ENCODE measurements around the gene TBCA. TPM values are rescaled to one million over a fixed set of nuclear protein-coding genes. Genes with fewer than 3 reads are reported as not detected.
A peak's percentile ranks its signal among the peaks of the same experiment; 100 is the strongest.

The TBCA gene
- total RNA-seq (ENCODE audit: low replicate concordance): 208 and 226 TPM in 2 replicates
- long read RNA-seq, transcript TBCA-202 (4 exons, 683 nt): major isoform, 25 of 40 reads
- long read RNA-seq, partial matches to known transcripts: 6 of 40 reads
- long read RNA-seq, other reads (novel, unspliced or antisense): 6 of 40 reads

GRCh38 chr5:77775790-77776553, at the start of gene TBCA:
Gene TBCA (minus strand): TSS chr5:77776339. CDS start chr5:77776257, 82 bp downstream.
- Mint-ChIP-seq H3K9me3 (peaks cover 7% of the 10 kb centered on the region), H3K4me1 (ENCODE audit: unreplicated experiment) (peaks cover 29% of the 10 kb centered on the region), H3K27me3 (no peaks in the 10 kb centered on the region), H3K36me3 (peaks cover 14% of the 10 kb centered on the region), H3K27ac (peak within 1 kb of the TSS; percentile 95), H3K4me3 (peak within 1 kb of the TSS; percentile 93)
- peak; percentile 90 for DNase-seq (ENCODE audit: extremely low spot score, unreplicated experiment)
- TF ChIP-seq CTCF (conservative IDR thresholded peaks at IDR 0.05): peak; percentile 66

GRCh38 chr5:77824981-77825380, 48.8 kb upstream of the TBCA start:
- Mint-ChIP-seq H3K27ac (no peak overlapping the region), H3K4me1 (ENCODE audit: unreplicated experiment) (no peaks in the 10 kb centered on the region), H3K27me3 (peaks cover 29% of the 10 kb centered on the region), H3K9me3 (no peaks in the 10 kb centered on the region), H3K4me3 (no peak overlapping the region), H3K36me3 (no peaks in the 10 kb centered on the region)
- no peak for DNase-seq (ENCODE audit: extremely low spot score, unreplicated experiment)
- no peak for TF ChIP-seq CTCF (conservative IDR thresholded peaks at IDR 0.05)

GRCh38 chr5:77816686-77817085, 40.5 kb upstream of the TBCA start:
- no peak for TF ChIP-seq CTCF (conservative IDR thresholded peaks at IDR 0.05)
- no peak for DNase-seq (ENCODE audit: extremely low spot score, unreplicated experiment)
- no peaks in the 10 kb centered on the region for H3K9me3 Mint-ChIP-seq
- peaks cover 18% of the 10 kb centered on the region for H3K27me3 Mint-ChIP-seq
- H3K27ac Mint-ChIP-seq: peak overlapping the region; percentile 20
- no peak overlapping the region for H3K4me3 Mint-ChIP-seq
- no peaks in the 10 kb centered on the region for H3K36me3 Mint-ChIP-seq
- H3K4me1 Mint-ChIP-seq (ENCODE audit: unreplicated experiment): no peaks in the 10 kb centered on the region

GRCh38 chr5:77812926-77813589, 36.9 kb upstream of the TBCA start:
- H3K27me3 Mint-ChIP-seq: peaks cover 11% of the 10 kb centered on the region
- H3K27ac Mint-ChIP-seq: no peak overlapping the region
- TF ChIP-seq CTCF (conservative IDR thresholded peaks at IDR 0.05): no peak
- no peak overlapping the region for H3K4me3 Mint-ChIP-seq
- H3K36me3 Mint-ChIP-seq: no peaks in the 10 kb centered on the region
- no peaks in the 10 kb centered on the region for H3K4me1 Mint-ChIP-seq (ENCODE audit: unreplicated experiment)
- peaks cover 4% of the 10 kb centered on the region for H3K9me3 Mint-ChIP-seq
- no peak for DNase-seq (ENCODE audit: extremely low spot score, unreplicated experiment)

- H3K27me3 Mint-ChIP-seq: peaks cover 3% of the 10 kb centered on the region
- no peak overlapping the region for H3K27ac Mint-ChIP-seq
- no peak for DNase-seq (ENCODE audit: extremely low spot score, unreplicated experiment)
- H3K9me3 Mint-ChIP-seq: peaks cover 9% of the 10 kb centered on the region
- TF ChIP-seq CTCF (conservative IDR thresholded peaks at IDR 0.05): no peak
- no peak overlapping the region for H3K4me3 Mint-ChIP-seq
- no peaks in the 10 kb centered on the region for H3K4me1 Mint-ChIP-seq (ENCODE audit: unreplicated experiment)
- H3K36me3 Mint-ChIP-seq: no peaks in the 10 kb centered on the region
Observed at GRCh38 chr5:77806213-77806843, 30.2 kb upstream of the TBCA start.
